SJCRH30 (cell line): ENCODE results near the gene F7. TPM values are rescaled to one million over a fixed set of nuclear protein-coding genes. Genes with fewer than 3 reads are reported as not detected.
"Not testable (repeated sequence)": the region's sequence is repeated elsewhere in the genome, so short reads cannot be mapped to it uniquely, and the experiment has no call there.

ENCODE experiments used
- DNase-seq, 2 experiments: peaks; one replicate each; pipeline ENCODE4 v3.0.0-alpha.2; 2015 to 2020
- H3K27ac ChIP-seq: fragments of 250-450 bp; sonication (Bioruptor Pico); 2 replicates; pipeline ENCODE4 v1.5.1; 2020; ENCODE audit warnings: mild to moderate bottlenecking, moderate library complexity
- H3K27me3 ChIP-seq: fragments of 250-450 bp; sonication (Bioruptor Pico); 2 replicates; pipeline ENCODE4 v1.5.1; 2020; ENCODE audit warnings: mild to moderate bottlenecking, moderate library complexity
- H3K36me3 ChIP-seq: fragments of 250-450 bp; sonication (Bioruptor Pico); 2 replicates; pipeline ENCODE4 v1.5.1; 2020; ENCODE audit warnings: mild to moderate bottlenecking, moderate library complexity
- H3K4me1 ChIP-seq: fragments of 250-450 bp; sonication (Bioruptor Pico); 2 replicates; pipeline ENCODE4 v1.5.1; 2020; ENCODE audit warnings: mild to moderate bottlenecking, moderate library complexity
- H3K4me3 ChIP-seq: fragments of 250-450 bp; sonication (Bioruptor Pico); 2 replicates; pipeline ENCODE4 v1.5.1; 2020; ENCODE audit warnings: mild to moderate bottlenecking, moderate library complexity
- H3K9me3 ChIP-seq: fragments of 250-450 bp; sonication (Bioruptor Pico); replicated peaks from 2 replicates; pipeline ENCODE4 v1.5.1; 2020; ENCODE audit warnings: mild to moderate bottlenecking, moderate library complexity
- total RNA-seq: library from RNA; depleted of rRNA; stranded (reverse); fragments of >200 nt; shearing (Covaris generic); gene quantifications from 2 replicates; pipeline ENCODE4 v1.2.3, GENCODE V29; 2014

The F7 gene
- total RNA-seq, 1 experiment from 2014 or later: not detected

DNA sequence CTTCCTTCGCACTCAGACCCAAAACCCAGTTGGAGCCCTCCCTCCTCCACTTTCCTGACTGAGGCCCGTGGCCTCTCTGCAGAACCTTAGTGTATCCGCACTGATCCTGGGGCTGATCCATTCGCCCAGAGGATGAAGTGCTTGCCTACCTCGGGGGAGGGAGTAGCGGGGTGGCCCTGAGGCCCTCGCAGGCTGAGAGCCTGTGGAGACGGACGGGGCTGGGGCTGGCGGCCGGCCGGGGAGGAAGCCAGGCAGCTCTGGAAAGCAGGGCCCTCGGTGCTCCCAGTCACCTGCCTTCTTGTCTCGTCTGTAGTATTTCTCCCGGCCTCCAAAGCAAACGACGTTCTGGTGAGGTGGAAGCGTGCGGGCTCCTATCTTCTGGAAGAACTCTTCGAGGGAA, 54.1 kb downstream of the F7 start:
- no peaks in the 10 kb centered on the region for H3K36me3 ChIP-seq
- H3K27ac ChIP-seq: no peak overlapping the region
- DNase-seq: no peak
- H3K4me3 ChIP-seq: no peak overlapping the region
- peaks cover 6% of the 10 kb centered on the region for H3K27me3 ChIP-seq
- no peaks in the 10 kb centered on the region for H3K9me3 ChIP-seq
- peaks cover 10% of the 10 kb centered on the region; the same call in 1 of the 2 replicates for H3K4me1 ChIP-seq

DNA sequence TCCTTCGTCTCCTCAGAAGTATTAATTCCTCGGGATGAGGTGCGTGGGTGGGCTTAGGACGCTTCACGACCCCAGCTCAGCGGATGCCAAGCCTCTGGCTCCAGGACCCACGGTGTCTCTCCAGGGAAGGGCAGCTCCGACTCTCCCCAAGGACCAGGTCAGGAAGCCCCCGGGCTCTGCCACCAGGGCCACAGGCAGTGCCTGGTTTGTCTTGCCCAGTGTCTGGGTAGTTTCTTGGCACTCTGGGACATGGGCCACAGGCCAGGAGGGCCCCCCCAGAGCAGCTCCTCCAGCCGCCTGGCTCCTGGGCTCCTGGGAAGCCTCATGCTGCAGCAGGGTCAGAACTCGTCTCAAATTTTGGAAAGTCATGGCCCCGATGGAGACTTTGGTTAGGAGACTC, 55.4 kb downstream of the F7 start:
- Histone ChIP-seq H3K4me3 (no peak overlapping the region), H3K27ac (no peak overlapping the region), H3K27me3 (peaks cover 6% of the 10 kb centered on the region; the same call in 1 of the 2 replicates), H3K36me3 (no peaks in the 10 kb centered on the region), H3K4me1 (peaks cover 7% of the 10 kb centered on the region), H3K9me3 (no peaks in the 10 kb centered on the region)
- DNase-seq: no peak

DNA sequence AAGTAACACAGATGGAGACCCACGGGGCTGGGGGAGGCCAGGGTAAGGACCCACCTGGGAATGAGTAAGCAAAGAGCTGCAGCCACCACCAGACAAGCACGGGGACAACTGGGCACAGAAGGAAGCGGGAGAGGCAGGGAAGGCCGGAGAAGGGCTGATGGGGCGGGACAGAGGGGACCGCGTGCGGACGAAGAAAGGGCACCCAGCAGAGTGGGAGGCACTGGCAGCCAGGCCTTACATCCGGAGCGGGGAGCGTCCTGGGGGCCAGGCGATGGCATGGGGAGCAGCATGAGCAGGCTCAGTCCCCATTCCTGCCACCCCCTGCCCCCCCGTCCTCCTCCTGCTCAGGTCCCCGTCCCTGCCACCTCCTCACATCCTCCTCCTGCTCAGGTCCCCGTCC, 55.8 kb downstream of the F7 start:
- H3K36me3 ChIP-seq: no peaks in the 10 kb centered on the region
- H3K4me1 ChIP-seq: peaks cover 8% of the 10 kb centered on the region
- H3K27ac ChIP-seq: no peak overlapping the region
- H3K4me3 ChIP-seq: no peak overlapping the region
- H3K9me3 ChIP-seq: no peaks in the 10 kb centered on the region
- no peak for DNase-seq
- peaks cover 6% of the 10 kb centered on the region; the same call in 1 of the 2 replicates for H3K27me3 ChIP-seq

DNA sequence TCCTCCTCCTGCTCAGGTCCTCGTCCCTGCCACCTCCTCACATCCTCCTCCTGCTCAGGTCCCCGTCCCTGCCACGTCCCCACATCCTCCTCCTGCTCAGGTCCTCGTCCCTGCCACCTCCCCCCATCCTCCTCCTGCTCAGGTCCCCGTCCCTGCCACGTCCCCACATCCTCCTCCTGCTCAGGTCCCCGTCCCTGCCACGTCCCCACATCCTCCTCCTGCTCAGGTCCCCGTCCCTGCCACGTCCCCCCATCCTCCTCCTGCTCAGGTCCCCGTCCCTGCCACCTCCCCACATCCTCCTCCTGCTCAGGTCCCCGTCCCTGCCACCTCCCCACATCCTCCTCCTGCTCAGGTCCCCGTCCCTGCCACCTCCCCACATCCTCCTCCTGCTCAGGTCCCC, 56.4 kb downstream of the F7 start:
- not testable (repeated sequence) for H3K9me3 ChIP-seq, H3K4me3 ChIP-seq, H3K27me3 ChIP-seq, H3K27ac ChIP-seq, H3K36me3 ChIP-seq, H3K4me1 ChIP-seq, DNase-seq

DNA sequence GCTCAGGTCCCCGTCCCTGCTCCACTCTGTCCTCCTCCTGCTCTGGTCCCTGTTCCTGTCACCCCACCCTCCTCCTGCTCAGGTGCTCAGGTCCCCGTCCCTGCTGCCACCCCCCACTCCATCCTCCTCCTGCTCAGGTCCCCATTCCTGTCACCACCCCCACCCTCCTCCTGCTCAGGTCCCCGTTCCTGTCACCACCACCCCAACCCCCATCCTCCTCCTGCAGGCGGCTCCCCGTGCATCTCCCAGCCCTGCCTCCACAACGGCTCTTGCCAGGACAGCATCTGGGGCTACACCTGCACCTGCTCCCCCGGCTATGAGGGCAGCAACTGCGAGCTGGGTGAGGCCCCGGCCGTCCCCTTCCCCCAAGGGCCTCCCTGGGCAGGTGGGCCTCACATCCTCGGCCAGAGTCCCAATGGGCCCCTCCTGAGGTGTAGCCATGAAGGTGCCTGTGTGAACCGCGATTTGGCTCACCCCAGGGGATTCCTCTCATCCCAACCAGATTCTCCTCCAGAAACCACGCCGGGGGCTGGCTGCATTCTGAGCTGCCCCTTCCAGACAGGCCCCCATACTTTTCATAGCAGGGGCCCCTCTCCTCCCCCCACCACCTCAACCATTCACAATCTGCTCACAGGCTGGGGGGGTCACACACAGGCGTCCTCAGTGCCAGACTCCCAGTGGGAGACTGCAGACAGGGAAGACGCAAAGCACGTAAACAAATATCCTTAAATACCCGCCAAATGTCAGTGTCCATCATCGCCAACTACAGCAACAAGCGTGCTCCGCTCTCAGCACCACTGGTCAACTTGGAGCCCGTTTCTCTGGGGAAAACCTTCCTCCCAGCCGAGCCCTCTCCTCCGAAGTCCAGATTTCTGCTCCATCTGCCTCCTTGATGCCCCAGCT, 57.4 kb downstream of the F7 start:
- Histone ChIP-seq H3K4me1 (peaks cover 8% of the 10 kb centered on the region), H3K36me3 (no peaks in the 10 kb centered on the region), H3K4me3 (peak overlapping the region; percentile 35), H3K27ac (no peak overlapping the region; the same call in 1 of the 2 replicates), H3K27me3 (peaks cover 6% of the 10 kb centered on the region; the same call in 1 of the 2 replicates), H3K9me3 (no peaks in the 10 kb centered on the region)
- DNase-seq: peak; percentile 75 to 79

DNA sequence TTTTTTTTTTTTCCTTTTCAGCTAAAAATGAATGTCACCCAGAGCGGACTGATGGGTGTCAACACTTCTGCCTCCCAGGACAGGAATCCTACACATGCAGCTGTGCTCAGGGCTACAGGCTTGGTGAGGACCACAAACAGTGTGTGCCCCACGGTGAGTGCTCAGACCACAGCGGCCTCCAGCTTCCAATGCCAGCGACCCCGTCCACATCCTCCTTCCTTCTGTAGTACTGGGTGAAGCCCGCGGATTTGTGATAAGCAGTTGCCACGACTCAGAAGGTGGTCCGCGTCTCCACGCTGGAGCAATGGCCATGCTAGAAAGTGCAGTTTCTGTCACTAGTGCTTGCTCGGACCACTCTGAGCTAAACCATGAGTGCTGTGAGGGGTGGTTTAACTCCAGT, 58.9 kb downstream of the F7 start:
- H3K27ac ChIP-seq: no peak overlapping the region
- no peaks in the 10 kb centered on the region for H3K9me3 ChIP-seq
- no peak for DNase-seq
- H3K4me3 ChIP-seq: no peak overlapping the region
- peaks cover 6% of the 10 kb centered on the region; the same call in 1 of the 2 replicates for H3K27me3 ChIP-seq
- H3K36me3 ChIP-seq: no peaks in the 10 kb centered on the region; the same call in 1 of the 2 replicates
- peaks cover 8% of the 10 kb centered on the region for H3K4me1 ChIP-seq

DNA sequence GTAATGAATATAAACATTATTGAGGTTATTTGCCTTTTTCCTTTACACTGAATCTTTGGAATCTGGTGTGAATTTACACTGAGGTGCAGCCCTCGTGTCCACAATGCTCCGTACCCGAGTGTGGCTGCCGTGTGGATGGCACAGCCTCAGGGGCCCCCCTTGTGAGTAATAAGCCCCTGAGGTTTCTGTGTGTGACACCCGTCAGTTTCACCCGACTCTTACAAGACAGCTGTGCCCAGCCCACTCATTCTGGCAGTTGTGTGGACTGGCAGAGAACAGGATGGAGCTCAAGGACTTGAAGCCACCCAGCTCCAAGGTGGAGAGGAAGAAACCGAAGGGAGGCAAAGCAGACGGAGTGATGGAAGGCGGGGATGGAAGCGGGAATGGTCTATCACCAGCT, 60.7 kb downstream of the F7 start:
- no peak overlapping the region for H3K4me3 ChIP-seq
- no peak for DNase-seq

DNA sequence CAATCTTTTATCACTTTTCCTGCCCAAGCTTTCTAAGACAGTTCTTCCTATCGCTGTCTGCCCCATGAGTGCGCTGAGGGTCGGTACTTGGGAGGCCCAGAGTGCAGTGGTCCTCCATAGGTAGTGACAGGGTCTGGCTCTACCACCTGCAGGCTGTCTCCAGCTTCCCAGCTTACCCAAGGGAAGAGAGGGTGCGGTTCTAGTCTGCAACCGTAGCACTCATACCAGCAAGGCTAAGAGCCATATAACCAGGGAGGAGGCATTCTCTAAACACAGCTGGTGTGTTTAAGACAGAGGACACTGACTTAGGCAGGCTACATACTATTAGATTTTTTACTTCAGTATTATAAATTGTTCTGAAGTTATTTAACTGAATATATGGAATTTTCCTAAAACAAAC, 61.1 kb downstream of the F7 start:
- H3K36me3 ChIP-seq: no peaks in the 10 kb centered on the region; the same call in 1 of the 2 replicates
- H3K4me1 ChIP-seq: peaks cover 8% of the 10 kb centered on the region
- no peak overlapping the region for H3K4me3 ChIP-seq
- DNase-seq: no peak
- no peak overlapping the region for H3K27ac ChIP-seq
- no peaks in the 10 kb centered on the region for H3K9me3 ChIP-seq
- H3K27me3 ChIP-seq: no peaks in the 10 kb centered on the region

More for the DNA sequence above, 60.7 kb downstream of the F7 start:
- H3K36me3 ChIP-seq: no peaks in the 10 kb centered on the region; the same call in 1 of the 2 replicates
- no peaks in the 10 kb centered on the region for H3K27me3 ChIP-seq
- H3K9me3 ChIP-seq: no peaks in the 10 kb centered on the region
- peaks cover 8% of the 10 kb centered on the region for H3K4me1 ChIP-seq
- no peak overlapping the region for H3K27ac ChIP-seq

DNA sequence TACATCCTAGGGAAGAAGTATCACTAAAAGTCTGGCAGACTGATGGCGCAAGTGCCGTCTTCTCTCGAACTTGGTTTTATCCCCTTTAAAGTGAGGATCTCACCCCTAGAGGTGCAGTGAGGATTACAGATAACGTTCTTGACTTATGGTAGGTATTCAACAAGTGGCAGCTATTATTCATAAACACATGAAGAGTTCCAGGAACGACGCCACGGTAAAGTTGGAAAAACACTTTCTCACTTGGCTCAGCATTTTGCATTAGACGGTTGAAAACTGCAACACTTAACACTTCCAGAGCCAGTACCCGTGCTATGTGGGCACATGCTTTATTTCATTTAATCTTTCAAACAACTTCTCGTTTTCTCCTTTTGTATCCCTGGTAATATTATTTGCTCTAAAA, 61.6 kb downstream of the F7 start:
- DNase-seq: no peak
- no peak overlapping the region for H3K27ac ChIP-seq
- no peaks in the 10 kb centered on the region for H3K9me3 ChIP-seq
- peaks cover 8% of the 10 kb centered on the region for H3K4me1 ChIP-seq
- H3K27me3 ChIP-seq: no peaks in the 10 kb centered on the region
- H3K36me3 ChIP-seq: no peaks in the 10 kb centered on the region; the same call in 1 of the 2 replicates
- no peak overlapping the region for H3K4me3 ChIP-seq

DNA sequence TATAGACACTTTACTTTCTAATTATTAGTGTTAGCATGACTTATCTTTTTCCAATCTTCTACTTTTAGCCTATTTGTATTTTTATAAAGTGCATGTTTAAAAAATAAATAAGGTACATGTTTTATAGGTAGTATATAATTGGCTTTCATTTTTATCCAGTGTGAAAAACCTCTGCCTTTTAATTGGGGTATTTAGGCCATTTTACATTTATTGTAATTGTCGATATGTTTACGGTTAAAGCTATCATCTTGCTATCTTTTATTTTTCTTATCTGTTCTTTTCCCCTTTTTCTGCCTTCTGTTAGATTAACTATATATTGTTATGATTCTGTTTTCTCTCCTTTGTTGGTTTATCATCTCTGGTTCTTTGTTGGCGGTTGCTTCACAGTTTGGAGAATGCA, 62.0 kb downstream of the F7 start:
- Histone ChIP-seq H3K36me3 (no peaks in the 10 kb centered on the region; the same call in 1 of the 2 replicates), H3K27ac (no peak overlapping the region), H3K4me3 (no peak overlapping the region), H3K4me1 (peaks cover 8% of the 10 kb centered on the region), H3K27me3 (no peaks in the 10 kb centered on the region), H3K9me3 (no peaks in the 10 kb centered on the region)
- no peak for DNase-seq

DNA sequence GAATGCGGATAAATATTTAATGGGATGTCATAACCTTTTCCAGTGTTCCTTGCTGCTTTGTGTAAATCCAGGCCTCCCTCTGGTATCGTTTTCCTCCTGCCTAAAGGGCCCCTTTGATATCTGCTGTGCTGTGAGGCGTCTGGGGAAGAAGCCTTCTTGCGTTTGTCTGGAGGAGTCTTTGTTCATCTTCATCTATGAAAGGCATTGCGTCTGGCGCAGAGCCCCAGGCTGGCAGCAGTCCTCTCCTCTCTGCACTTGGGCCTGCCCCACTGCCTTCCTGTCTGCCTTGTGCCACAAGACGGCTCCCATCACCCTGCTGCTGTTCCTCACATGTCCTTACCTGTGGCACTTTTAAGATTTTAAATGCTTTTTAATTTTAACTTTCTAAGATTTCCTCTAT, 62.6 kb downstream of the F7 start:
- H3K9me3 ChIP-seq: no peaks in the 10 kb centered on the region
- H3K27me3 ChIP-seq: no peaks in the 10 kb centered on the region
- no peak overlapping the region for H3K27ac ChIP-seq
- H3K4me1 ChIP-seq: peaks cover 4% of the 10 kb centered on the region
- H3K36me3 ChIP-seq: no peaks in the 10 kb centered on the region; the same call in 1 of the 2 replicates
- H3K4me3 ChIP-seq: no peak overlapping the region
- DNase-seq: no peak

DNA sequence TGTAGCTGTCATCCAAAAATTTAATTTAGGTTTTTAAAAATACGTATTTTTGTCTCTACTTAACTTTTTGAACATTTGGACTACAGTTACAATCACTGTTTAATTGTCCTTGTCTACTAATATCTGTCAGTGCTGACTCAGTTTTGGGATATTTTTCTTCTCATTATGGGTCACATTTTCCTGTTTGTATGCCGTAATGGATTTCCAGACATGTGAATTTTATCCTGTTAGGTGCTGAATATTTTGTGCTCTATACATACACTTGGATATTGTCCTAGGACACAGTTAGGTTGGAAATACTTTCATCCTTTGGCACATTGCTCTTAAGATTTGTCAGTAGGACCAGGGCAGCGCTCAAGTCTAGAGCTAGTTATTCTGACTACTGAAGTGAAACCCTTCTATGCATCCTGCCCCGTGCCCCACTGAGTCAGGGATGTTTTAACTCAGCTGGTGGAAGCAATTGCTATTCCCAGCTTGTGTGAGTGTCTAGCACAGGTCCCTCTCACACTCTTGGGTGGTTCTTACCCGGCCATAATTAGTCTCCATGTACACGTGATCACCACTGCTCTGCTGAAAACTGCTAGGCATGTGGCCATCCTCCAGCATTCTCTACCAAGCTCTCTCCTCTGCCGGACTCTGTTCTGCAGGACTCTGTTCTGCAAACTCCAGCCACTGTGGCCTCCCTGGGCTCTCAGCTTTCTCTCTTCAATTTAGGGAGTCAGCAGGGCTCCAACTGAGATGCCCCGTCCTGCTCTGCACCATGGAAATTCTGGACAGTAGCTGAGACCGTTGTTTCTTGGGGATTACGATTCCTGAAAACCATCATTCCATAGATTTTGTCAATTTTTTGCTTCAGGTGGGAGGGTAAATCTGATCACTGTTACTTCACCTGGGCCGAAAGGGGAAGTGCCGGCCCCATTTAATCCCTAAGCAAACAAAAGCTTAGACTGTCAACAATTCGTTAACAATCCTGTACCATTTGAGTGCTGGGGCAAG, 64.0 kb downstream of the F7 start:
- Histone ChIP-seq H3K4me3 (no peak overlapping the region), H3K4me1 (peaks cover 3% of the 10 kb centered on the region), H3K27ac (no peak overlapping the region), H3K36me3 (no peaks in the 10 kb centered on the region; the same call in 1 of the 2 replicates), H3K9me3 (no peaks in the 10 kb centered on the region), H3K27me3 (no peaks in the 10 kb centered on the region)
- no peak for DNase-seq
